Upper lobe of right lung (tissue), 1 donor: ENCODE measurements around the gene ZG16B. TPM values are rescaled to one million over a fixed set of nuclear protein-coding genes. Genes with fewer than 3 reads are reported as not detected.

Source experiments
- ATAC-seq: fragments of 200-7000 bp; cut with Tn5 transposase; one replicate; pipeline ENCODE4 v1.9.1; 2020; ENCODE audit warnings: mild to moderate bottlenecking, moderate library complexity
- DNase-seq: peaks from one replicate; pipeline ENCODE4 v3.0.0-alpha.2; 2020
- H3K27ac ChIP-seq: fragments of 200-600 bp; one replicate; pipeline ENCODE4 v1.8.0; 2022
- H3K27me3 ChIP-seq: fragments of 200-600 bp; one replicate; pipeline ENCODE4 v1.8.0; 2022; ENCODE audit warnings: mild to moderate bottlenecking
- H3K36me3 ChIP-seq: fragments of 200-600 bp; one replicate; pipeline ENCODE4 v1.8.0; 2022
- H3K4me1 ChIP-seq: fragments of 200-600 bp; one replicate; pipeline ENCODE4 v1.8.0; 2022
- H3K4me3 ChIP-seq: fragments of 200-600 bp; one replicate; pipeline ENCODE4 v1.8.0; 2022; ENCODE audit warnings: mild to moderate bottlenecking
- H3K9me3 ChIP-seq: fragments of 200-600 bp; one replicate; pipeline ENCODE4 v1.8.0; 2022
- CTCF ChIP-seq: fragments of 200-600 bp; IDR thresholded peaks from one replicate; pipeline ENCODE4 v1.8.0; 2022; ENCODE audit warnings: antibody characterized with exemption
- intact Hi-C: fragments of 100-400 bp; cut with DNase I; formaldehyde crosslinking; loops from one replicate; pipeline ENCODE4 v1.11.0; 2022
- total RNA-seq: library from RNA; stranded (reverse); fragmentation: NEBNext Ultra II Directional; extraction: Animal tissue kit (Norgen Biotek cat#: 25700); gene quantifications from one replicate; pipeline ENCODE4 v1.2.1, GENCODE V29; 2021
- donor health status: DM: no; HTN: yes; CAD: no; lungs with severe emphysema.

ZG16B gene
- total RNA-seq, 1 donor from 2014 or later = not detected

DNA sequence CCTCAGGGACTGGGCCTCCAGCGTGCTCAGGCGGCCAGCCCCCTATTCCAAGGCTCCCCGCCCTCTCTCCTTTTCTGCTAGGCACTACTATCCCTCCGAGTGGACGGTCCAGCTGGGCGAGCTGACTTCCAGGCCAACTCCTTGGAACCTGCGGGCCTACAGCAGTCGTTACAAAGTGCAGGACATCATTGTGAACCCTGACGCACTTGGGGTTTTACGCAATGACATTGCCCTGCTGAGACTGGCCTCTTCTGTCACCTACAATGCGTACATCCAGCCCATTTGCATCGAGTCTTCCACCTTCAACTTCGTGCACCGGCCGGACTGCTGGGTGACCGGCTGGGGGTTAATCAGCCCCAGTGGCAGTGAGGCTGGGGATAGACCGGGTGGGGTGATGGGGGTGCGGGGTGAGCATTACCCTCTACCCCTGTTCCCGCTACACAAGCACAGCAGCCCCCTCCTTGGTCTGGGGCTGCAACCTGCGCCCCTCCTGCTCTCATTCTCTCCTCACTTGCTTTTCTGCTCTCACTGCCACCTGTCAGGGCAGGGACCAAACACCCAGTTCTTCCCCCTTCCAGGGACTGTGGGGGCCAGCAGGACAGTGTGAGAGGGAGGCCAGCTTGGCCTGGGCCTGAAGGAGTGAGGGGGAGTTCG is 30.8 kb upstream of the ZG16B start:
- Histone ChIP-seq H3K4me3 (no peak overlapping the region), H3K9me3 (no peaks in the 10 kb centered on the region), H3K27me3 (peaks cover 8% of the 10 kb centered on the region), H3K36me3 (no peaks in the 10 kb centered on the region), H3K27ac (peak overlapping the region; percentile 68), H3K4me1 (no peaks in the 10 kb centered on the region)
- ATAC-seq (no peak), DNase-seq (no peak)
- TF ChIP-seq CTCF = no peak
- intact Hi-C loops = no loop called here

DNA sequence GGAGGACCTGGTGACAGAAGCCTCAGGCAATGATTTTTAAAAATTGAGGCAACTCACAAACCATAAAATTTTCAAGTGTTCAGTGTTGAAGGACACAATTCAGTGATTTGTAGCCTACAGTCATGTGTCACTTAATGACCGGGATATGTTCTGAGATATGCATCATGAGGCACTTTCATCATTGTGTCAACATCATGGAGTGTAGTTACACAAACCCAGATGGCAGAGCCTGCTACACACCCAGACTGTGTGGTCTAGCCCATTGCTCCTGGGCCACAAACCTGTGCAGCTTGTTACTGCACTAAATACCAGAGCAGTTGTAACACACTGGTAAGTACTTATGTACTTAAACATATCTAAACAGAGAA is 30.3 kb upstream of the ZG16B start:
- no peaks in the 10 kb centered on the region for H3K36me3 ChIP-seq
- H3K4me3 ChIP-seq = no peak overlapping the region
- peak; percentile 72 for DNase-seq
- no peak for TF ChIP-seq CTCF
- intact Hi-C loops = no loop called here
- peak overlapping the region; percentile 68 for H3K27ac ChIP-seq
- H3K27me3 ChIP-seq = peaks cover 8% of the 10 kb centered on the region
- ATAC-seq = peak; percentile 94
- H3K9me3 ChIP-seq = no peaks in the 10 kb centered on the region
- H3K4me1 ChIP-seq = no peaks in the 10 kb centered on the region

DNA sequence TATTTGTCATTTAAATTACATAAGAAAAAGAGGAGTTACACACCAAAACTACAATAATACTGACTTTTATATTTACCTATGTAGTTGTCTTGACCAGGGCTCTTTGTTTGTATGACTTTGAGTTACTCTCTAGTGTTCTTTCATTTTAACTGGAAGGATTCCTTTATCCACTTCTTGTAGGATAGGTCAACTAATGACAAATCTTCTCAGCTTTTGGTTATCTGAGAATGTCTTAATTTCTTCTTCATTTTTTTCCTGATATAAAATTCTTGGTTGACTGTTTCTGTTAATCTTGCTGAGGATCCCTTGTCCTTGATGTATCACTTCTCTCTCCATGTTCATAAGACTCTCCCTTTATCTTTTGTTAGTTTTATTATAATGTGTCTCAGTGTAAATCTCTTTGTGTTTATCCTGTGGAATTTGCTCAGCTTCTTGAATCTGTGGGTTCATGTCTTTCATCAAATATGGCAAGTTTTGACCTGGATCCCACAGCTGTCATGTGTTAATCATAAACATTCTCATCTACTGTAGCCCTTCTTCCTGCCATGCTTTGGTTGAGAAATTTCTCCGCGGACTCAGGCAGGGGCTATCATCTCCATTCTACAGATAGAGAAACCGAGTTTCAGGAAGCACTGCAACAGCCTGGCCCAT is 26.4 kb upstream of the ZG16B start:
- no peak for TF ChIP-seq CTCF
- H3K27me3 ChIP-seq = peaks cover 5% of the 10 kb centered on the region
- H3K9me3 ChIP-seq = no peaks in the 10 kb centered on the region
- H3K27ac ChIP-seq = no peak overlapping the region
- no peaks in the 10 kb centered on the region for H3K36me3 ChIP-seq
- intact Hi-C loops = no loop called here
- DNase-seq (no peak), ATAC-seq (no peak)
- no peak overlapping the region for H3K4me3 ChIP-seq
- H3K4me1 ChIP-seq = no peaks in the 10 kb centered on the region

DNA sequence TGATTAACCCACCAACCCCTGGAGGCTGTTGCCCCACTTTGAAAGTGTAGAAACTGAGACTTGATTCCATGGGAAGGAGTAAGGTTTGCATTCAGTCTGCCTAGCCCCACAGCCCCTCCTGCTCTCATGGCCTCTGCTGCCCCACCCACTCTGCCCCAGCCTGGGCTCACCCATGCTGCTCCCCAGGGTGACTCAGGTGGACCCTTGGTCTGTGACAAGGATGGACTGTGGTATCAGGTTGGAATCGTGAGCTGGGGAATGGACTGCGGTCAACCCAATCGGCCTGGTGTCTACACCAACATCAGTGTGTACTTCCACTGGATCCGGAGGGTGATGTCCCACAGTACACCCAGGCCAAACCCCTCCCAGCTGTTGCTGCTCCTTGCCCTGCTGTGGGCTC is 25.4 kb upstream of the ZG16B start:
- Histone ChIP-seq H3K9me3 (no peaks in the 10 kb centered on the region), H3K4me3 (no peak overlapping the region), H3K4me1 (no peaks in the 10 kb centered on the region), H3K36me3 (no peaks in the 10 kb centered on the region), H3K27me3 (no peaks in the 10 kb centered on the region), H3K27ac (no peak overlapping the region)
- intact Hi-C loops = no loop called here
- ATAC-seq (no peak), DNase-seq (peak; percentile 48)
- TF ChIP-seq CTCF = no peak

DNA sequence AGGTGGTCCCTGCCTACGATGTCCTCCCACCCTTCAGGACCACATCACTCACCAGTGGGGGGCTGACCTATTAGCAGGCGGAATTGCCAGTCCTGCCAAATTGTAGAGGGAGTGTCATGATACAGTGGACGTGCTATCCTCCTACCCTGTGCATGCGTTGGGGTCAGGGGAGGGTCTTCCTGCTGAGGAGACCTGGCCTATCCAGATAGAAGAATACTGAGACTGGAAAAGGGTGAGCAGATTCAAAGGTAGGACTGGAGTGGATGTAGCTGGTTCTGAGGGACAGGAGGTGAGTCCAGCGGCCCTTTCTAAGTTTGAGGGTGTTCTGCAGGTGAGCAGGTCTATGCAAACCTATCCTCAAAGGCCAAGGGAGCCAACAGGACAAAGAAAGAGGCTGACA is 23.8 kb upstream of the ZG16B start:
- DNase-seq = peak; percentile 40
- H3K36me3 ChIP-seq = no peaks in the 10 kb centered on the region
- H3K4me1 ChIP-seq = no peaks in the 10 kb centered on the region
- intact Hi-C loops = no loop called here
- H3K27ac ChIP-seq = no peak overlapping the region
- no peaks in the 10 kb centered on the region for H3K9me3 ChIP-seq
- ATAC-seq = no peak
- TF ChIP-seq CTCF = no peak
- H3K27me3 ChIP-seq = peaks cover 5% of the 10 kb centered on the region
- H3K4me3 ChIP-seq = no peak overlapping the region
